Amygdala (tissue), 56 donors: Measurements from ENCODE around the gene GAP43.
A peak's percentile ranks its signal among the peaks of the same experiment; 100 is the strongest.

ENCODE experiments used
- DNase-seq, 56 donors: peaks; one replicate each; lab custom pipeline; 2025; lab: John Stamatoyannopoulos, UW

Gene GAP43

GRCh38 chr3:115659253-115660220 lies 36.2 kb downstream of the GAP43 start:
- DNase-seq, result no peak

- peak in 6 of 56 donors; percentile 1 to 23 (median 6) for DNase-seq
These were observed 37.5 kb downstream of the GAP43 start for GRCh38 chr3:115660646-115661337.

GRCh38 chr3:115662356-115662755 lies 39.0 kb downstream of the GAP43 start:
- DNase-seq, result no peak

- no peak for DNase-seq
These were observed 40.1 kb downstream of the GAP43 start for GRCh38 chr3:115663414-115663813.

- DNase-seq, result no peak
These were observed 42.8 kb downstream of the GAP43 start for GRCh38 chr3:115666081-115666480.

GRCh38 chr3:115666920-115667737 lies 43.8 kb downstream of the GAP43 start:
- no peak for DNase-seq

- DNase-seq, result no peak
These were observed 44.4 kb downstream of the GAP43 start for GRCh38 chr3:115667738-115668065.

- no peak for DNase-seq
These were observed 47.6 kb downstream of the GAP43 start for GRCh38 chr3:115670911-115671310.

- no peak for DNase-seq
These were observed 48.6 kb downstream of the GAP43 start for GRCh38 chr3:115671761-115672455.

- DNase-seq, result no peak
These were observed 50.6 kb downstream of the GAP43 start for GRCh38 chr3:115673881-115674280.

- DNase-seq, result peak in 8 of 56 donors; percentile 2 to 22 (median 9)
These were observed 53.0 kb downstream of the GAP43 start for GRCh38 chr3:115676336-115676735.

- DNase-seq, result no peak
These were observed 57.6 kb downstream of the GAP43 start for GRCh38 chr3:115680803-115681345.

- DNase-seq, result no peak
These were observed 58.4 kb downstream of the GAP43 start for GRCh38 chr3:115681736-115682135.

- DNase-seq, result no peak
These were observed 60.0 kb downstream of the GAP43 start for GRCh38 chr3:115683305-115683704.

GRCh38 chr3:115683773-115684172 lies 60.5 kb downstream of the GAP43 start:
- no peak for DNase-seq

- no peak for DNase-seq
These were observed 61.8 kb downstream of the GAP43 start for GRCh38 chr3:115685097-115685496.

GRCh38 chr3:115687721-115688120 lies 64.4 kb downstream of the GAP43 start:
- no peak for DNase-seq

- DNase-seq, result no peak
These were observed 65.1 kb downstream of the GAP43 start for GRCh38 chr3:115688418-115688817.

GRCh38 chr3:115689928-115690327 lies 66.6 kb downstream of the GAP43 start:
- no peak for DNase-seq

- DNase-seq, result no peak
These were observed 68.7 kb downstream of the GAP43 start for GRCh38 chr3:115691964-115692363.
